Dendritic cell treated with granulocyte-macrophage colony-stimulating factor and Interleukin-4, amounts not matched to agents 40 ng/mL and 50 ng/mL, for 4 days (primary cell): ENCODE data around the gene ZNF850.
"Not testable (repeated sequence)": the region's sequence is repeated elsewhere in the genome, so short reads cannot be mapped to it uniquely, and the experiment has no call there.

Experiments used
- H3K27ac Mint-ChIP-seq: one replicate; pipeline ENCODE4 v1.8.0; 2022; ENCODE audit warnings: mild to moderate bottlenecking, mixed read lengths
- H3K27me3 Mint-ChIP-seq: one replicate; pipeline ENCODE4 v1.8.0; 2022; ENCODE audit warnings: mild to moderate bottlenecking, mixed read lengths
- H3K36me3 Mint-ChIP-seq: one replicate; pipeline ENCODE4 v1.8.0; 2022; ENCODE audit warnings: low read depth, mixed read lengths
- H3K4me1 Mint-ChIP-seq: one replicate; pipeline ENCODE4 v1.8.0; 2022; ENCODE audit warnings: low read depth, mixed read lengths
- H3K4me3 Mint-ChIP-seq: one replicate; pipeline ENCODE4 v1.8.0; 2022; ENCODE audit warnings: mild to moderate bottlenecking, moderate library complexity, mixed read lengths
- H3K9me3 Mint-ChIP-seq: one replicate; pipeline ENCODE4 v1.8.0; 2022; ENCODE audit warnings: mixed read lengths
- intact Hi-C: fragments of 100-400 bp; cut with micrococcal nuclease; formaldehyde crosslinking; loops from one replicate; pipeline ENCODE4 v1.15.0; 2022

Gene ZNF850

DNA sequence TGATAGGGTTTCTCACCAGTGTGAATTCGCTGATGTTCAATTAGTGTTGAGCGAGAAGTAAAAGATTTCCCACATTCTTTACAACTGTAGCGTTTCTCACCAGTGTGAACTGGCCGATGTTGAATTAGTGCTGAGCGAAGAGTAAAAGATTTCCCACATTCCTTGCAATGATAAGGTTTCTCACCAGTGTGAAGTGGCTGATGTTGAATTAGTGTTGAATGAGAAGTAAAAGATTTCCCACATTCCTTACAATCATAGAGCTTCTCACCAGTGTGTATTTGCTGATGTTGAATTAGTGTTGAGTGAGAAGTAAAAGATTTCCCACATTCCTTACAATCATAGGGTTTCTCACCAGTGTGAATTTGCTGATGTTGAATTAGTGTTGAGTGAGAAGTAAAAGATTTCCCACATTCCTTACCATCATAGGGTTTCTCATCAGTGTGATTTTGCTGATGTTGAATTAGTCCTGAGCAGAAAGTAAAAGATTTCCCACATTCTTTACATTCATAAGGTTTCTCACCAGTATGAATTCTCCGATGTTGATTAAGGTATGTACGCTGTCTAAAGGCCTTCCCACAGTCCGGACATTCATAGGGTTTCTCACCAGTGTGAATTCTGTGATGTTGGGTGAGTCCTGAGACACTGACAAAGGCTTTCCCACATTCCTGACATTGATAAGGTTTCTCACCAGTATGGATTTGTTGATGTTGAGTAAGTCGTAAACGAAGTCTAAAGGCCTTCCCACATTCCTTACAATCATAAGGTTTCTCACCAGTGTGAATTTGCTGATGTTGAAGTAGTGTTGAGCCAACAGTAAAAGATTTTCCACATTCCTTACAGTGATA is 24.0 kb downstream of the ZNF850 start:
- peaks cover 85% of the 10 kb centered on the region for H3K9me3 Mint-ChIP-seq
- H3K4me1 Mint-ChIP-seq, result no peaks in the 10 kb centered on the region
- no peak overlapping the region for H3K4me3 Mint-ChIP-seq
- peaks cover 76% of the 10 kb centered on the region for H3K36me3 Mint-ChIP-seq
- no peak overlapping the region for H3K27ac Mint-ChIP-seq
- intact Hi-C loops, result no loop called here
- H3K27me3 Mint-ChIP-seq, result no peaks in the 10 kb centered on the region

DNA sequence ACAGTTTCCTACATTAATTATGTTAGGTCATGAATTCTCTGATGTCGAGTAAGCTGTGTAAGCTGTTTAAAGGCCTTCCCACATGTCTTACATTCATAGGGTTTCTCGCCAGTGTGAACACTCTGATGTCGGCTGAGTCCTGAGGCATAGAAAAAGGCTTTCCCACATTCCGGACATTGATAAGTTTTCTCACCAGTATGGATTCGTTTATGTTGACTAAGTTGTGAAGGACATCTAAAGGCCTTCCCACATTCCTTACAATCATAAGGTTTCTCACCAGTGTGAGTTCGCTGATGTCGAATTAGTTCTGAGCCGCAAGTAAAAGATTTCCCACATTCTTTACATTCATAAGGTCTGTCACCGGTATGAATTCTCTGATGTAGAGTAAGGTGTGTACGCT is 24.9 kb downstream of the ZNF850 start:
- Mint-ChIP-seq H3K27ac (no peak overlapping the region), H3K4me1 (no peaks in the 10 kb centered on the region), H3K9me3 (peaks cover 87% of the 10 kb centered on the region), H3K27me3 (no peaks in the 10 kb centered on the region), H3K36me3 (peaks cover 67% of the 10 kb centered on the region), H3K4me3 (no peak overlapping the region)
- intact Hi-C loops, result no loop called here

DNA sequence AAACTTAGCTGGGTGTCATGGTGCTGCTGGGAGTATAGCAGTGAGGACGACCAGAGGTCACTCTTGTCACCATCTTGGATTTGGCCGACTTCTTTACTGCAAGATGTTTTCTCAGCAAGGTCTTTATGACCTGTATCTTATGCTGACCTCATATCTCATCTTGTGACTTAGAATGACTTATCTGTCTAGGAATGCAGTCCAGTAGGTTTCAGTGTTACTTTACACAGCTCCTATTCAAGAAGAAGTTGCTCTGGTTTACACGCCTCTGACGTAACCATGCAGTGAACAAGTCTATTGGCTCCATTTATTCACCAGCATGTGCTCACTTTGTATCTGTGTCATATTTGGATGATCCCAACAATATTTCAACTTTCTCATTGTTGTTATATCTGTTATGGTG is 26.7 kb downstream of the ZNF850 start:
- H3K27me3 Mint-ChIP-seq, result no peaks in the 10 kb centered on the region
- H3K36me3 Mint-ChIP-seq, result peaks cover 50% of the 10 kb centered on the region
- H3K4me3 Mint-ChIP-seq, result no peak overlapping the region
- no peak overlapping the region for H3K27ac Mint-ChIP-seq
- intact Hi-C loops, result no loop called here
- H3K9me3 Mint-ChIP-seq, result peaks cover 92% of the 10 kb centered on the region
- H3K4me1 Mint-ChIP-seq, result no peaks in the 10 kb centered on the region

DNA sequence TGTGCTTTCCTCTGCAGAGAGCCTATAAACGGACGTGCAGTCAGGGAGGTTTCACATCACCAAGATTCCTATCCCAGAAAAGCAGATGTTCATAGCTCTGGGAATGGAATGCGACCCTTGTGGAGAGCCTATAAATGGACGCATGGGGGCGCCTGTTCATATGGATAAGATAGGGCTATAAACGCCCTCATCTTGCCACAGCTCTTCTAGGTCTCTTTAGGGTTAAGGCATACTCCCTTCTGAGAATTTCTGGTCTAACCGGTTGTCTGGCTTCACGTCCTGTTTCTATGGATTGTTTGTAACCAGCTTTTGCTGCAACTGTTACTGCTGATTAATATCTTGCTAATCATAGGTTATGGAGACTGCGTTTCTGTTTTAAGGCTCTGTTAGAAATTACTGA is 36.4 kb downstream of the ZNF850 start:
- intact Hi-C loops, H3K4me3 Mint-ChIP-seq, H3K27me3 Mint-ChIP-seq, H3K27ac Mint-ChIP-seq, H3K4me1 Mint-ChIP-seq: not testable (repeated sequence)
- peaks cover 32% of the 10 kb centered on the region for H3K36me3 Mint-ChIP-seq
- H3K9me3 Mint-ChIP-seq, result peaks cover 95% of the 10 kb centered on the region

DNA sequence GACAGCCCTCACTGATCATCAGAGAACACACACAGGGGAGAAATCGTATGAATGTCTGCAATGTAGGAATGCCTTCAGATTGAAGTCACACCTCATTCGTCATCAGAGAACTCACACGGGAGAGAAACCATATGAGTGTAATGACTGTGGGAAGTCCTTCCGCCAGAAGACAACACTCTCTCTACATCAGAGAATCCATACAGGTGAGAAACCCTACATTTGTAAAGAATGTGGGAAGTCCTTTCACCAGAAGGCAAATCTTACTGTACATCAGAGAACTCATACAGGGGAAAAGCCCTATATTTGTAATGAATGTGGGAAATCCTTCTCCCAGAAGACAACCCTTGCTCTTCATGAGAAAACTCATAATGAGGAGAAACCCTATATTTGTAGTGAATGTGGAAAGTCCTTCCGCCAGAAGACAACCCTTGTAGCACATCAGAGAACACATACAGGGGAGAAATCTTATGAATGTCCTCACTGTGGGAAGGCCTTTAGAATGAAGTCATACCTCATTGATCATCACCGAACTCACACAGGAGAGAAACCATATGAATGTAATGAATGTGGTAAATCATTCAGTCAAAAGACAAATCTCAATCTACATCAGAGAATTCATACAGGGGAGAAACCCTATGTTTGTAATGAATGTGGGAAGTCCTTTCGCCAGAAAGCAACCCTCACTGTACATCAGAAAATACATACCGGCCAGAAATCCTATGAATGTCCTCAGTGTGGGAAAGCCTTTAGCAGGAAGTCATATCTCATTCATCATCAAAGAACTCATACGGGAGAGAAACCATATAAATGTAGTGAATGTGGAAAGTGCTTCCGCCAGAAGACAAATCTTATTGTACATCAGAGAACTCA is 52.7 kb downstream of the ZNF850 start:
- H3K9me3 Mint-ChIP-seq, result peaks cover 74% of the 10 kb centered on the region
- H3K4me3 Mint-ChIP-seq, result no peak overlapping the region
- H3K27me3 Mint-ChIP-seq, result no peaks in the 10 kb centered on the region
- intact Hi-C loops, result no loop called here
- H3K36me3 Mint-ChIP-seq, result peaks cover 71% of the 10 kb centered on the region
- no peak overlapping the region for H3K27ac Mint-ChIP-seq
- no peaks in the 10 kb centered on the region for H3K4me1 Mint-ChIP-seq

DNA sequence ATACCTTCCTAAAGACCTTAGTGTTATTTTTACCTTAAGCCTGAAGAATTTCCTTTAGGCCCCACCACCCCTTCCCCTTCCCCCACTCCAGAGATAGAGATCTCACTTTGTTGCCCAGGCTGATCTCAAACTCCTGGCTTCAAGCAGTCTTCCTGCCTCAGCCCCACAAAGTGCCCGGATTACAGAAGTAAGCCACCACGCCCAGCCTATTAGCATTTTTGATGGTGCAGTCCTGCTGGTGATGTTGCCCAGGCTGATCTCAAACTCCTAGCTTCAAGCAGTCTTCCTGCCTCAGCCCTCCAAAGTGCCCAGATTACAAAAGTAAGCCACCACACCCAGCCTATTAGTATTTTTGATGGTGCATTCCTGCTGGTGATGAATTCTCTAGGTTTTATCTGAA is 63.2 kb downstream of the ZNF850 start:
- Mint-ChIP-seq H3K36me3 (peaks cover 93% of the 10 kb centered on the region), H3K27ac (no peak overlapping the region), H3K4me1 (no peaks in the 10 kb centered on the region), H3K27me3 (no peaks in the 10 kb centered on the region), H3K4me3 (no peak overlapping the region), H3K9me3 (peaks cover 100% of the 10 kb centered on the region)
- intact Hi-C loops, result no loop called here

DNA sequence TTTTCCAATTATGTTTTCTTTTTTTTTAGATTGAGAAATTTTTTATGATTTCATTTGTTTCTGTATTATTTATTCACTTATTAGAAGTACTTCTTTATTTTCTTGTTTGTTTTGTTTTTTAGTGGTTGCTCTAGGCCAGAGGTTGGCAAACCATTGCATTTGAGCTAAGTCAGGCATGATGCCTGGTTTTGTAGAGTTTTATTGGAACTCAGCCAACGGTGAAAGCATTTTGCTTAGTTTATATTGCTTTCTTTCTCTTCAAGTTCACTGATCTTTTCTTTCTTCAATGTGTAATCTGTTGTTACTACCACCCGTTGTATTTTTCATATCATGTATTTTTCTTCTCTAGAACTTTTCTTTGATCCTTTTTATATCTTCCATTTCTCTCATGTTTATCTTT is 65.5 kb downstream of the ZNF850 start:
- H3K4me1 Mint-ChIP-seq, result no peaks in the 10 kb centered on the region
- intact Hi-C loops, result no loop called here
- peaks cover 92% of the 10 kb centered on the region for H3K36me3 Mint-ChIP-seq
- no peaks in the 10 kb centered on the region for H3K27me3 Mint-ChIP-seq
- peaks cover 98% of the 10 kb centered on the region for H3K9me3 Mint-ChIP-seq
- H3K27ac Mint-ChIP-seq, result no peak overlapping the region
- H3K4me3 Mint-ChIP-seq, result no peak overlapping the region

DNA sequence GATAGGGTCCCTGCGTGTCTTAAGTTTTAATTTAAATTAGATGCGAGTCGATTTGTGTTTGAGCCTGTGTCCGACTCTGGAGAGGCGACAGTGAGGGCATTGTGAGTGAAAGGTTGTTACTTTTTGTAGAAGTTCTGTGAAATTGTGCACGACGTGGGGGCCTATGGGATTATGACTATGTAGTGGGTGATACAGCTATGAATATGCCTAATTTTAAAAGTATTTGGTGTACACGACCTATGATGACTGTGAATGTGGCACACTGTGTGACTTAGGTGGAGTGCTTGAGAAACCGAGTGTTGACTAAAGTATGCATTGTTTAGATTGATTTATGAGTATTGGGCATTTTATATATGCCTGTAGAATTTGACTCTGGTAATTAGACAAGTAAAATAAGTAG is 84.5 kb downstream of the ZNF850 start:
- Mint-ChIP-seq H3K27ac (peak overlapping the region; percentile 94), H3K4me1 (peaks cover 29% of the 10 kb centered on the region), H3K27me3 (no peaks in the 10 kb centered on the region), H3K4me3 (peak overlapping the region; percentile 99), H3K9me3 (peaks cover 66% of the 10 kb centered on the region), H3K36me3 (peaks cover 89% of the 10 kb centered on the region)
- intact Hi-C loops, result loop anchor here (5.0 kb wide), 2 partner anchors 164 to 389 kb away; partner anchors contain the start of genes ZNF345 and ZNF420

DNA sequence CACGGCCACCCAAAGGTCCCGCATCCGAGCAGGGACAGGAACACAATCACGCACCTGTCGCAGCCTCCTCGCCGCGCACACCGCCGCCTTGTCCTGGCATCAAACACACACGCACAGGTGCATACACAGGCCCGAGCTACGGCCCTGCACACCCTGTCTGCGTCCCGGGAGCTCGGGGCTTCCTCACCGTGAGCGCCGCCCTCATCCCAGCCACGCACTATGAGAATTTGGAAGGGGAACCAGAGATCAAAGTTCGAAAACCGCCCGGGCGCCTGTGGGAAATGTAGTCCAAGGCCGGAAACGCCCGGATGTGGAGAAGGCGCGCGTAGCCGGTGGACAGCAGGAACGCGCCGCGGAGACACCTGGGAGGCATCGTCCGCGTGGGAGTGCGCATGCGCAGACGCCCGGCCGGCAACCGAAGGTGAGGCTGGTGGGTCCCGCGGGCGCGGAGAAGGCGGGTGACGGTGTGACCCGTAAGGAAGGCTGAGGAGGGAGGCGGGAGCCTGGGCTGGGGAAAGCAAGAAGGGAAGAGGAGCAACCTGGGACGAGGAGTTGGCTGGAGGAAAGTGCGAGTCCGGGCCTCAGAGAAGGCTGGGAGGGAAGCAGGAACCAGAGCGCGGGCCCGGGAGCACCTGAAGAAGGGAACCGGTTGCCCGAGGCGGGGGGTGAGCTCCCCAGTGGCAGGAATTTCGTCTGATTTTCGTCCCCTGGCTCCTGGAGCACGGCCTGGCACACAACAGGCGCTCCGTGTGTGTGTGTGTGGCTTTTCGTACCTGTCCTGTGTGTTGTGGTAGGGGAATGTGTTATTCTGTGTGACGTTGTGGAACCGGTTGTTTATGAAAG is 85.2 kb downstream of the ZNF850 start, which contains the start of gene ZNF567:
Gene ZNF567, plus strand, starts transcription at position 399 of the 843 bp plus-strand sequence. CDS start 7,256 bp downstream, outside the sequence.
- Mint-ChIP-seq H3K9me3 (peaks cover 67% of the 10 kb centered on the region), H3K36me3 (peaks cover 89% of the 10 kb centered on the region), H3K4me3 (peak within 1 kb of the TSS; percentile 99), H3K4me1 (peaks cover 29% of the 10 kb centered on the region), H3K27ac (peak within 1 kb of the TSS; percentile 94), H3K27me3 (no peaks in the 10 kb centered on the region)
- intact Hi-C loops, result loop anchor here (1.0 to 5.0 kb wide), 3 partner anchors 21 to 390 kb away; partner anchors contain the start of genes ZNF345, ZNF420 and ZNF461

DNA sequence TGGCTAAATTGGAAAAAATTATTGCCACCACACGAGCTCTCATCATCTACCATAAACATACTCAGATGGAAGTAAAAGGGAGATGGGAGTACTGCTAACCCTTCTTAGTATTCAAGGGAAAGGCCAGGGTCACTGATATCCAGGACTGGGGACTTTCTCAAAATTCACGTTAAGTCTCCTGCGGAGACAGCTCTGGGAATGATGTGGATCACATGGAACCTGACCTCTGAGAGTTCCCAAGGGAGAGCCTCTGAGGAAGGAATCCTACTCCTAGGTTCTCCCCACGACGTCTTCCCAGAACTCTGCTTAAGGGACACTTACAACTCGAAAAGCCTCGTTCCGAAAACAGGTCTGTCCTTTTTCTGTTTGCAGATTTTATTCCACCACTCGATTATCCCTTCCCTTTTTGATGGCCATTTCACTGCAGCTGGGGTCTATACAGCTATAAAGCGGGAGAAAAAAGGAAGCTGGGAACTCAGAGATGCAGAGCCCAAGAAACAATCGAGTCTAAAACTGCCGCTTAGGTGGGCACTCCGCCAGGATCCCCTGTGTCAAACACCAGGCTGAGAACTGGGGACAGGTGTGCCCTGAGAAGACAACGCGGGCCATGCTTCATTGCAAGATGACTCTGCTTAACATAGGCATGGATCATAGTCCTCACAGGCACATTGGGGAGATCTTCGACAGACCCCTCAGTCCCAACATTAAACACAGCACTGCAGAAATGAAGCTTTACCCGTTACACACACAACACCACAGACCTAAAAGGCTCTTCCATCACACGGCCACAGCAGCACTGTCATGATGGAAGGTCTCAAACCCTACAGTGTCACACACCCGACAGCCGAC is 86.0 kb downstream of the ZNF850 start:
- Mint-ChIP-seq H3K4me1 (peaks cover 29% of the 10 kb centered on the region), H3K27ac (peak overlapping the region; percentile 94), H3K36me3 (peaks cover 89% of the 10 kb centered on the region), H3K4me3 (peak overlapping the region; percentile 99), H3K9me3 (peaks cover 67% of the 10 kb centered on the region), H3K27me3 (no peaks in the 10 kb centered on the region)
- intact Hi-C loops, result loop anchor here (1.0 to 5.0 kb wide), 3 partner anchors 20 to 391 kb away; partner anchors contain the start of genes ZNF345, ZNF420 and ZNF461

DNA sequence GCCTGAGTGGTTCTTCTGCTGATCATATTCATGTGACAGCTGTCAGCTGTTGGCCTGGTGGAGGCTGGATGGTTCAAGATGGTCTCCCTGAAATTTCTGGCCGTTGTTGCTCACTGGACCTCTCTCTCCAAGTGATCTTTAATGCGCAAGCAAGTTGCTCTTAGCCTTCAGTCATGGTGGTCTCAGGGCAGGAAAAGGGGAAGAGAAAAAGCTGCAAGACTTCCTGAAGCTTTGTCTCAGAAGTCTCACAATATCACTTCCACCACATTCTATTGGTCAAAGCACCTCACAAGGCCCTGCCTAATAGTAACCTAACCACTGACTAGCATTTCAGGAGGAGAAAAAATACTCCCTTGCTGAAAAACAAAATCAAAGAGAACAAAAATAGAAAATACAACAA is 86.8 kb downstream of the ZNF850 start:
- Mint-ChIP-seq H3K4me1 (peaks cover 29% of the 10 kb centered on the region), H3K36me3 (peaks cover 89% of the 10 kb centered on the region), H3K4me3 (no peak overlapping the region), H3K27ac (no peak overlapping the region), H3K9me3 (peaks cover 71% of the 10 kb centered on the region), H3K27me3 (no peaks in the 10 kb centered on the region)
- intact Hi-C loops, result loop anchor here (5.0 kb wide), 2 partner anchors 166 to 391 kb away; partner anchors contain the start of genes ZNF345 and ZNF420

DNA sequence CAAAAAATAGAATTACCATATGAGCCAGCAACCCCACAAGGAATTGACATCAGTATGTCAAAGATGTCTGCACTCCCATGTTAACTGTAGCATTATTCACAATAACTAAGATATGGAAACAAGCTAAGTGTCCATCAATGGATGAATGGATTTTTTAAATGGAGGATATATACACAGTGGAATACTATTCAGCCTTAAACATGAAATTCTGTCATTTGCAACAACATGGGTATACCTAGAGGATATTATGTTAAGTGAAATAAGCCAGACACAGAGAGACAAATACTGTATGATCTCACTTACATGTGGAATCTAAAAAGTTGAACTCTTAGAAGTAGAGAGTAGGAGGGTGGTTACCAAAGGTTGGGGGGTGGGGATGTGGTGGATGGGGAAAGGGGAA is 93.2 kb downstream of the ZNF850 start:
- Mint-ChIP-seq H3K4me1 (no peaks in the 10 kb centered on the region), H3K36me3 (peaks cover 72% of the 10 kb centered on the region), H3K9me3 (peaks cover 66% of the 10 kb centered on the region), H3K27me3 (no peaks in the 10 kb centered on the region), H3K4me3 (no peak overlapping the region), H3K27ac (no peak overlapping the region)
- intact Hi-C loops, result no loop called here
